Measurements from ENCODE around the gene SORL1-AS1.

SORL1-AS1 gene

GRCh38 chr11:121461843-121462242 is 9.1 kb upstream of the SORL1-AS1 start:
- intact Hi-C loops (cut with DNase I; ENCODE audit: low total_unique reads) (loop anchor here (10.0 kb wide), 1 partner anchor 133 kb away; no protein-coding TSS in a partner anchor), in situ Hi-C loops (cut with MboI; ENCODE audit: low sequenced_read_pairs in 4 of 4) (no loop called here)
- no peak for DNase-seq
- Histone ChIP-seq H3K9me3 (no peaks in the 10 kb centered on the region), H3K27ac (no peak overlapping the region), H3K4me3 (no peak overlapping the region), H3K4me1 (no peaks in the 10 kb centered on the region), H3K27me3 (no peaks in the 10 kb centered on the region), H3K36me3 (no peaks in the 10 kb centered on the region)
- ATAC-seq: no peak
- no peak for TF ChIP-seq CTCF (IDR thresholded peaks at IDR 0.05 in 4 of 5, conservative IDR thresholded peaks at IDR 0.05 in 1 of 5)
- no peak for TF ChIP-seq POLR2A (IDR thresholded peaks at IDR 0.05)

- Histone ChIP-seq H3K4me3 (no peak overlapping the region), H3K27ac (no peak overlapping the region), H3K27me3 (no peaks in the 10 kb centered on the region), H3K36me3 (no peaks in the 10 kb centered on the region), H3K9me3 (no peaks in the 10 kb centered on the region), H3K4me1 (no peaks in the 10 kb centered on the region)
- ATAC-seq (no peak), DNase-seq (no peak)
- TF ChIP-seq CTCF (IDR thresholded peaks at IDR 0.05 in 4 of 5, conservative IDR thresholded peaks at IDR 0.05 in 1 of 5): no peak
- no peak for TF ChIP-seq POLR2A (IDR thresholded peaks at IDR 0.05)
- in situ Hi-C loops (cut with MboI; ENCODE audit: low sequenced_read_pairs in 4 of 4) (no loop called here), intact Hi-C loops (cut with DNase I; ENCODE audit: low total_unique reads) (loop anchor here (10.0 kb wide), 1 partner anchor 134 kb away; no protein-coding TSS in a partner anchor)
These were observed 8.3 kb upstream of the SORL1-AS1 start for GRCh38 chr11:121460941-121461514.

GRCh38 chr11:121459413-121460017 is 6.7 kb upstream of the SORL1-AS1 start:
- no peak for TF ChIP-seq CTCF (IDR thresholded peaks at IDR 0.05 in 4 of 5, conservative IDR thresholded peaks at IDR 0.05 in 1 of 5)
- TF ChIP-seq POLR2A (IDR thresholded peaks at IDR 0.05): no peak
- no peak overlapping the region for H3K4me3 ChIP-seq
- H3K27ac ChIP-seq: no peak overlapping the region
- no peaks in the 10 kb centered on the region for H3K36me3 ChIP-seq
- ATAC-seq (no peak), DNase-seq (no peak)
- no peaks in the 10 kb centered on the region for H3K9me3 ChIP-seq
- H3K27me3 ChIP-seq: no peaks in the 10 kb centered on the region
- in situ Hi-C loops (cut with MboI; ENCODE audit: low sequenced_read_pairs in 4 of 4) (no loop called here), intact Hi-C loops (cut with DNase I; ENCODE audit: low total_unique reads) (loop anchor here (10.0 kb wide), 1 partner anchor 135 kb away; no protein-coding TSS in a partner anchor)
- H3K4me1 ChIP-seq: no peaks in the 10 kb centered on the region

GRCh38 chr11:121458551-121458950 is 5.8 kb upstream of the SORL1-AS1 start:
- Histone ChIP-seq H3K4me1 (no peaks in the 10 kb centered on the region), H3K4me3 (no peak overlapping the region), H3K27ac (no peak overlapping the region), H3K27me3 (no peaks in the 10 kb centered on the region), H3K36me3 (no peaks in the 10 kb centered on the region), H3K9me3 (no peaks in the 10 kb centered on the region)
- DNase-seq (no peak), ATAC-seq (no peak)
- TF ChIP-seq POLR2A (IDR thresholded peaks at IDR 0.05) (no peak), CTCF (IDR thresholded peaks at IDR 0.05 in 4 of 5, conservative IDR thresholded peaks at IDR 0.05 in 1 of 5) (no peak)
- intact Hi-C loops (cut with DNase I; ENCODE audit: low total_unique reads) (no loop called here), in situ Hi-C loops (cut with MboI; ENCODE audit: low sequenced_read_pairs in 4 of 4) (no loop called here)

Data from gastrocnemius medialis (tissue), 4 donors.